Embryonic facial prominence (tissue), 1 donor: ENCODE data around the gene LHFPL4.
"Not testable (repeated sequence)": the region's sequence is repeated elsewhere in the genome, so short reads cannot be mapped to it uniquely, and the experiment has no call there.

Experiments
- DNase-seq: peaks from one replicate; pipeline ENCODE4 v3.0.0-alpha.2; 2016; ENCODE audit errors: extremely low spot score

LHFPL4 gene

DNA sequence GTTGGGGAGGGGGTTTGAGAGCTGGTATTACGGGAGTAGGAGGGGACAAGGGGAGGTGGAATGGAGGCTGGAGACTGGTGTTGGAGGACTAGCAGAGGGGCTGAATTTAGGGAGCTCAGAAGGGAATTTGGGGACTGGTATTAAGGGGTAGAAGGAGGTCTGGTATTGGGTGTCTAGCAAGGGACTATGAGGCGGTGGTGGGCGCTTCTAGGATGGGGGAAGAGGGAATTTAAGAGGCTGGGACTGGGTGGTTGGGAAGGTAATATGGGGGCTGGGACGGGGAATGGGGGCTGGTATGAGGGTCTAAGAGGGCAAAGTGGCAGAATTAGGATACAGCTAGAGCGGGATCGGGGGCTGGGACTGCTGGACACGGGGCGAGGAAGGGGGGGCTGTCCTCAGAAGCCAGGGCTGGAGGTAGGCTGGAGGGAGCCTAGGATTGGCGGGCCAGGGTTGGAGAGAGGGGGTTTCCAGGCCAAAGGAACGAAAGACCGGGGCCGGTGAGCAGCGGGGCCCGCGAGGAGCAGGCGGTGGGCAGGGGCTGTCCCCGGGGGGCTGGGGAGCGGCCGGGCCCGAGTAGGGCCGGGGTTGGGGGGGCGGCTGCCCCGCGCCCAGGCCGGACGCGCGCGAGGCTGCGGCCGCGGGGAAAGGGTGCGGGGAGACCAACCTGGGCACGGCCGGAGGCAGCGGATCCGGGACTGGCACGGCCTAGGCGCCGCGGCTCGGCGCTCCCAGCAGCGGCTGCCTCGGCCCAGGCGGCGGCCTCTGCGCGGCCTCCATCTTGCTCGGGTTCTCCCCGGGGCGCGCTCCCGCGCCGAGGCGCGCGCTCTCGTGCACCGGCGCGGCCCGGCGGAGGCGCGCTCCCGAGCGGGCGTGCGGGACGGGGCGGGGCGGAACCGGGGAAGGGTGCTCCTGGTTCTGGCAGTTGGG, at the start of gene LHFPL4:
TSS of gene LHFPL4 (minus strand) at position 802 of the 927 bp plus-strand sequence. CDS start 1,143 bp downstream, outside the sequence.
- no peak for DNase-seq

- no peak for DNase-seq
Measured at GRCh38 chr3:9602620-9603019, 49.0 kb upstream of the LHFPL4 start.

DNA sequence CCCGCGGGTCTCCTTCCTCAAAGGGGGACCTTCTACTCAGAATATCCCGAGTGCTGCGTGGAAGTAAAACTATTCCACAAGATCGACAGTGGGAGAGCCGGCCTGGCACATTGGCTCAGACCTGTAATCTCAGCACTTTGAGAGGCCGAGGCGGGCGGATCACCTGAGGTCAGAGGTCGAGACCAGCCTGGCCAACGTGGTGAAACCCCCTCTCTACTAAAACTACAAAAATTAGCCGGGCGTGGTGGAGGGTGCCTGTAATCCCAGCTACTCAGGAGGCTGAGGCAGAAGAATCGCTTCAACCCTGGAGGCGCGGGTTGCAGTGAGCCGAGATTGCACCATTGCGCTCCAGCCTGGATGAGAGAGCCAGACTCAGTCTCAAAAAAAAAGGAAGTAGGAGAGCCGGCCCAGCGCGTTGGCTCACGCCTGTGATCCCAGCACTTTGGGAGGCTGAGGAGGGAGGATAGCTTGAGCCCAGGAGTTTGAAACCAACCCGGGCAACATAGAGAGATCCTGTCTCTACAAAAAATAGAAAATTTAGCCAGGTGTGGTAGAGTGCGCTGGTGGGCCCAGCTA, 47.5 kb upstream of the LHFPL4 start:
- DNase-seq, result not testable (repeated sequence)

DNA sequence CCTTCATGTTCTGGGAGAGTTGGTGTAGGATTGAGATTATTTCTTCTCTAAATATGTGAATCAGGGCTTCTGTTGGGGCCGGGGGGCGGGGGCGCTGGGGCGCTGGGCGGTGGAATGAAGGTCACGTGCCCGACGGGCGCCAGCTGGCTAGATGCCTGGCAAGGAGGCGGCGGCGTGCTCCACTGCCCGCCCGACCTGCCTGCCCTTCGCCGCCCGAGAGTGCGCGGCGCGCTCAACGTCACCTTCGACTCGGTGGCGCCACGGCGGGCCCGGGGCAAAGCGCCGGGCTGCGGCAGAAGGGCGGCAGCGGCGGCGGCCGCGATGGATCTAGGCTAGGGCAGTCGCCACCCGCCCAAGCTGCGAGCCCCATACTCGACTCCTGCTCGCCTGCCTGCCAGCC, 47.0 kb upstream of the LHFPL4 start:
- no peak for DNase-seq

DNA sequence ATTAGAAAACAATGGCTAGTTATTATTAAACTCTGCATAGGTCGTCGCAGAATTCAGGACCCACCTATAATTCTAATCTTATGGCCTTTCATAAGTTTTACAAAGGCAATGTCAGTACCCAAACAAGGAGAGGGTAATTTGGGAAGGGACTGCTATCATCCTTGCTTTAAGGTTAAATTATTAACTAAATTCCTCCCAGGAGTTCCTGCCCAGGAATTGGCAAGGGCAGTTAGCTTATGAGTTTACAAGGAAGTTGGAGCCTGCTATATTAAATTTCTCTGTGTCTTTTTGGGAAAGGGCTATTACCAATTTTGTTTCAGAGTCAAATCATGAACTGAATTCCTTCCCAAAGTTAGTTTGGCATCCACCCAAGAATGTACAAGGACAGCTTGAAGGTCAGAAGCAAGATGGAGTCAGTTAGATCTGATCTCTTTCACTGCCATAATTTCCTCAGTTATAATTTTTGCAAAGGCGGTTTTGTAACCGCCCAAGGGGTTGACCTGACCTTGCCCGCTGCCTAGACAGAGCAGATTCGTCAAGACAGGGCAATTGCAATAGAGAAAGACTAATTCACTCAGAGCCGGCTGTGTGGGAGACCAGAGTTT, 45.3 kb upstream of the LHFPL4 start:
- DNase-seq, result no peak

- DNase-seq, result no peak
Measured at GRCh38 chr3:9595877-9596276, 42.3 kb upstream of the LHFPL4 start.

- not testable (repeated sequence) for DNase-seq
Measured at GRCh38 chr3:9591781-9592180, 38.2 kb upstream of the LHFPL4 start.

- no peak for DNase-seq
Measured at GRCh38 chr3:9590282-9590791, 36.7 kb upstream of the LHFPL4 start.

- DNase-seq, result no peak
Measured at GRCh38 chr3:9583792-9584191, 30.2 kb upstream of the LHFPL4 start.

- DNase-seq, result no peak
Measured at GRCh38 chr3:9583371-9583770, 29.7 kb upstream of the LHFPL4 start.

DNA sequence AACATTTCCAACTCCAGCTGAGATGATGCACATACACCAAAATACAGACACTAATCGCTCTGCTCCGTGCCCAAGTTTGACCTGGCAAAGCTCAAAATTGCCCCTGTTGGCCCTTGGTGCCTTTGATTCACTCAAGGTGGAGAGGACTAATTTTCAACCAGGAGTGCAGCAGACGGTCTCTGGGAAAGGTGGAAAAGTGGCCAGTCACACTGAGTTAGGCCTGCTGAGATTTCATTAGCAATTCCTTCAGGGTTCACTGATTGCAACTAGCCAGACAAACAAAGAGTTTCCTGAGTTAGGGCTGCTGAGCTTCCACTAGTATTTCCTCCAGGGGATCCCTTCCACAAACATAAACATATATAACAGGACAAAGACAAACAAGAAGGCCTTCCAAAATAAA, 28.7 kb upstream of the LHFPL4 start:
- DNase-seq, result no peak

- no peak for DNase-seq
Measured at GRCh38 chr3:9581742-9582141, 28.1 kb upstream of the LHFPL4 start.

DNA sequence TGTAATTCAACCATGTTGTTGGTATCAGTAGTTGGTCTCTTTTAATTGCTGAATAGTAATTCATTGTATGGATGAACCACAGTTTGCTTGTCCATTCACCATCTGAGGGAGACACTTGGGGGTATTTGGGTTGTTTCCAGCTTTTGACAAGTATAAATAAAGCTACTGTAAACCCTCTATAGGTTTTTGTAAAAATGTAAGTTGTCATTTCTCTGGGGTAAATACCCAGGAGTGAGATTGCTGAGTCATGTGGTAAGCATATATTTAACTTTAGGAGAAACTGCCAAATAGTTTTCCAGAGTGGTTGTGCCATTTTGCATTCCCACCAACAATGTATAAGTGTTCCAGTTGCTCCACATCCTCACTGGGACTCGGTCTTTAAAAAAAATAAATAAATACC, 15.4 kb upstream of the LHFPL4 start:
- no peak for DNase-seq

- no peak for DNase-seq
Measured at GRCh38 chr3:9565316-9565715, 11.7 kb upstream of the LHFPL4 start.

DNA sequence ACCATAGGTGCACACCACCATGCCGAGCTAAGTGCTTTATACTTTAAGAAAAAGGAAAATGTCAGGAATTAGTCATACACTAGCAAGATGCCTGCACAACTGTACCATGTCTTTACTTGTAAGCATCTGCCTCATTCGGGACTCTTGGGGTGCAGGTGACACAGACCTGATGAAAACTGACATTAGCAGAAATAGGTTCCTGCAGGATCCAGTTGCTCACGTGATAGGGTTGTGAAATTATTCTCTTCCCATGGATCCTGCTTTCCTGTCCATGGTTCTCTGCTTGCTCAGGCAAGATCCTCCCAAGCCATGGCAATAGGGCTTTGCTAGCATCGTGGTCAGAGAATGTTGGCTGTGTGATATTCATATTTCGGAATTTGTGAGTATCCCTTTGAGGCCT, 10.2 kb upstream of the LHFPL4 start:
- DNase-seq, result no peak

DNA sequence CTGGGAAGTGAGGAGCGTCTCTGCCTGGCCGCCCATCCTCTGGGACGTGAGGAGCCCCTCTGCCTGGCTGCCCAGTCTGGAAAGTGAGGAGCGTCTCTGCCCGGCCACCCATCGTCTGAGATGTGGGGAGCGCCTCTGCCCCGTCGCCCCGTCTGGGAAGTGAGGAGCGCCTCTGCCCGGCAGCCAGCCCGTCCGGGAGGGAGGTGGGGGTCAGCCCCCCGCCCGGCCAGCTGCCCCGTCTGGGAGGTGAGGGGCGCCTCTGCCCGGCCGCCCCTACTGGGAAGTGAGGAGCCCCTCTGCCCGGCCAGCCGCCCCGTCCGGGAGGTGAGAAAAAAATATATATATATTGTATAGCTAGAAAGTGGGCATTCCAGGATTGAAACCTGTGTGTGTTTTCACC, 6.4 kb upstream of the LHFPL4 start:
- not testable (repeated sequence) for DNase-seq

DNA sequence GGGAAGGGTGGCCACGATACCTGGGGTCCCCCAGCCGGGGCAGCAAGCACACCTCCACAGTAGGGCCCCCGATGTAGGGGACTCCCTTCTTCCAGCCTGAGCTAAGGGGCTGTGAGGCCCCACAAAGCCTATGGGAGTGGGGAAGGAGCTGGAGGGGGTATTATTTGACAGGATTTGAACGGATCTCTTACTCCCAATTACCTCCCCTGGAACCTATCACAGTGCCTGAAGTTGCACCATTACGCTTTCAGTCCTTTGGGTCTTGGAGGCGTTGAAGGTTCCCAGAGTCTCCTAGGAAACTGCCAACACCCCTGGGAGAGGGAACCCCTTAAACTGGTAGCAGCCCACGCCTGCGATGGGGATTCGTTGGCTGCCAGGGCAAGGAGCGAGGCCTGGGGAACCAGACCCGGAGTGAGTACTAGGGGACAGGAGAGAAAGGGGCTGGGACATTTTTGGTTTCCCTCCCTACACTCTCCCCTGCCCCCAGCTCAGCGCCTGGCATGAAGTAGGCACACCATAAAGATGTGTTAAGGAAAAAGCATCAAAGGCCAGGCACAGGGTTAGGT, 409 bp upstream of the LHFPL4 start:
- no peak for DNase-seq

GRCh38 chr3:9552252-9552999, 1.2 kb downstream of the LHFPL4 start:
- peak; percentile 63 for DNase-seq

DNA sequence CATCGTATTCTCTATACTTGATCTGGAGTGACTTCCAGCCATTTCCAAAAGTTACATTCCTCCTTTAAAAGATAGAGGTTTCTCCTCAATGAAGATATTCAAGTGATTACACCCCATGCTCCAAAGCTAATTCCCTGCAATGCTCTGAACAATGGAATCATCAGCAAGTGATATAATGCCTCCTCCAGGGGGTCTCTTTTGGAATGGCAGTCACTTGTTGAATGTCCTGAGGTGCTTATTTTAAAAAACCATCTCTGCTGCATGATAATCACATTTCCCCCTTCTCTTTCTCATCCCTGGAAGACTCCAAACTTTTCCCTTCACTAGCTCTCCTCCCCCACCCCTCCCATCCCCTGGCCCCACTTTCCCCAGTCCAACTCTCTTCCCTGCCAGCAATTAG, 2.6 kb downstream of the LHFPL4 start:
- no peak for DNase-seq

DNA sequence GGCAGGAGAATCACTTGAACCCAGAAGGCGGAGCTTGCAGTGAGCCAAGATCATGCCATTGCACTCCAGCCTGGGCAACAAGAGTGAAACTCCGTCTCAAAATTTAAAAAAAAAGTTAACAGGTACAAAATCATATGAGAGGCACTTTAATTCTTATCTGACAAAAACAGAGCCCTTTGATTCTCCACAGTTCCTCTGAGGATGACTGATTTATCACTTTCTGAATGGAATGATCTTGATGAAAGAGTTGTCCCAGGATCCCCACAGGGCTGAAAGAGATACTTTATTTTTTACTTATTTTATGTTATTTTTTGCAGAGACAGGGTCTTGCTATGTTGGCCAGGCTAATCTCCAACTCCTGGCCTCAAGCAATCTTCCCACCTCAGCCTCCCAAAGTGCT, 4.0 kb downstream of the LHFPL4 start:
- no peak for DNase-seq

- no peak for DNase-seq
Measured at GRCh38 chr3:9548991-9549390, 4.6 kb downstream of the LHFPL4 start.

GRCh38 chr3:9542182-9542581, 11.4 kb downstream of the LHFPL4 start:
- no peak for DNase-seq
